ENCODE data around the gene DFFB. TPM values are rescaled to one million over a fixed set of nuclear protein-coding genes. Genes with fewer than 3 reads are reported as not detected.

DFFB gene
- polyA plus RNA-seq, 1 donor from 2014 or later, result 20.2 TPM

GRCh38 chr1:3846541-3846940, 10.7 kb upstream of the DFFB start:
- Histone ChIP-seq H3K27me3 (ENCODE audit: insufficient read depth, low read depth, low read length) (no peaks in the 10 kb centered on the region), H3K9ac (ENCODE audit: low read length) (no peak overlapping the region), H3K9me3 (ENCODE audit: low read length) (no peaks in the 10 kb centered on the region), H3K27ac (ENCODE audit: low read length) (no peak overlapping the region), H3K79me2 (replicated peaks; ENCODE audit: insufficient read depth, low read length) (no peaks in the 10 kb centered on the region), H4K20me1 (ENCODE audit: insufficient read depth) (no peaks in the 10 kb centered on the region), H3K36me3 (ENCODE audit: insufficient read depth, low read length) (no peaks in the 10 kb centered on the region), H3K4me3 (ENCODE audit: low read length) (no peak overlapping the region), H3K4me2 (ENCODE audit: low read length) (no peak overlapping the region), H2AFZ (ENCODE audit: low read depth, low read length) (no peak overlapping the region), H3K9me2 (ENCODE audit: insufficient read depth, low read length) (no peaks in the 10 kb centered on the region), H3F3A (ENCODE audit: insufficient read depth, low read length, poor library complexity, severe bottlenecking) (no peaks in the 10 kb centered on the region)
- TF ChIP-seq REST (IDR thresholded peaks at IDR 0.05; ENCODE audit: borderline replicate concordance) (no peak), RAD21 (conservative IDR thresholded peaks at IDR 0.05) (no peak), SMC3 (conservative IDR thresholded peaks at IDR 0.05; ENCODE audit: poor library complexity) (no peak), CTCF (IDR thresholded peaks at IDR 0.05; ENCODE audit: poor library complexity, severe bottlenecking) (no peak), TAF1 (IDR thresholded peaks at IDR 0.05; ENCODE audit: low read depth) (no peak), MXI1 (conservative IDR thresholded peaks at IDR 0.05; ENCODE audit: poor library complexity, severe bottlenecking) (no peak), EP300 (conservative IDR thresholded peaks at IDR 0.05; ENCODE audit: poor library complexity, severe bottlenecking) (no peak), POLR2AphosphoS5 (IDR thresholded peaks at IDR 0.05) (no peak), EZH2 (IDR thresholded peaks at IDR 0.05; ENCODE audit: borderline replicate concordance, insufficient read depth, low read length, poor library complexity, severe bottlenecking) (no peak)

- H3F3A ChIP-seq (ENCODE audit: insufficient read depth, low read length, poor library complexity, severe bottlenecking), result no peaks in the 10 kb centered on the region
- no peaks in the 10 kb centered on the region for H3K27me3 ChIP-seq (ENCODE audit: insufficient read depth, low read depth, low read length)
- H3K27ac ChIP-seq (ENCODE audit: low read length), result no peak overlapping the region
- no peak overlapping the region for H3K4me2 ChIP-seq (ENCODE audit: low read length)
- no peaks in the 10 kb centered on the region for H3K9me3 ChIP-seq (ENCODE audit: low read length)
- H3K36me3 ChIP-seq (ENCODE audit: insufficient read depth, low read length), result no peaks in the 10 kb centered on the region
- H3K9ac ChIP-seq (ENCODE audit: low read length), result no peak overlapping the region
- H2AFZ ChIP-seq (ENCODE audit: low read depth, low read length), result no peak overlapping the region
- no peak for TF ChIP-seq POLR2AphosphoS5 (IDR thresholded peaks at IDR 0.05)
- TF ChIP-seq MXI1 (conservative IDR thresholded peaks at IDR 0.05; ENCODE audit: poor library complexity, severe bottlenecking), result no peak
- no peak for TF ChIP-seq EP300 (conservative IDR thresholded peaks at IDR 0.05; ENCODE audit: poor library complexity, severe bottlenecking)
- TF ChIP-seq CTCF (IDR thresholded peaks at IDR 0.05; ENCODE audit: poor library complexity, severe bottlenecking), result no peak
- TF ChIP-seq SMC3 (conservative IDR thresholded peaks at IDR 0.05; ENCODE audit: poor library complexity), result no peak
- TF ChIP-seq RAD21 (conservative IDR thresholded peaks at IDR 0.05), result no peak
- no peak for TF ChIP-seq EZH2 (IDR thresholded peaks at IDR 0.05; ENCODE audit: borderline replicate concordance, insufficient read depth, low read length, poor library complexity, severe bottlenecking)
- no peak for TF ChIP-seq REST (IDR thresholded peaks at IDR 0.05; ENCODE audit: borderline replicate concordance)
- TF ChIP-seq TAF1 (IDR thresholded peaks at IDR 0.05; ENCODE audit: low read depth), result no peak
- H3K9me2 ChIP-seq (ENCODE audit: insufficient read depth, low read length), result no peaks in the 10 kb centered on the region
- H3K79me2 ChIP-seq (replicated peaks; ENCODE audit: insufficient read depth, low read length), result no peaks in the 10 kb centered on the region
- no peak overlapping the region for H3K4me3 ChIP-seq (ENCODE audit: low read length)
- H4K20me1 ChIP-seq (ENCODE audit: insufficient read depth), result no peaks in the 10 kb centered on the region
Measured at GRCh38 chr1:3847081-3847480, 10.2 kb upstream of the DFFB start.

All from neural cell (in vitro differentiated cells).